Measurements from ENCODE around the gene MACF1.

MACF1 gene

GRCh38 chr1:39346872-39347271 lies 142.4 kb downstream of the MACF1 start:
- no peak for DNase-seq (ENCODE audit: extremely low spot score)
- ChIA-PET CTCF (no interaction called here), POLR2A (interaction anchor here (0.5 kb wide), 1 partner anchor 355 kb away, joined by 3 read pairs; no protein-coding TSS in a partner anchor)
- TF ChIP-seq ELF4 (IDR thresholded peaks at IDR 0.05) (no peak), LEF1 (IDR thresholded peaks at IDR 0.05; ENCODE audit: borderline replicate concordance) (no peak)

- TF ChIP-seq FOXM1 (IDR thresholded peaks at IDR 0.05; ENCODE audit: borderline replicate concordance): no peak
- no peak for TF ChIP-seq FOXK2 (IDR thresholded peaks at IDR 0.05)
- TF ChIP-seq ARNT (IDR thresholded peaks at IDR 0.05): no peak
- TF ChIP-seq SUZ12 (IDR thresholded peaks at IDR 0.05): no peak
- TF ChIP-seq TARDBP (IDR thresholded peaks at IDR 0.05): no peak
- no peak for TF ChIP-seq HDGF (IDR thresholded peaks at IDR 0.05; ENCODE audit: borderline replicate concordance)
- TF ChIP-seq FOXA1 (IDR thresholded peaks at IDR 0.05): no peak
- no peak for TF ChIP-seq NFRKB (IDR thresholded peaks at IDR 0.05)
- no peak for TF ChIP-seq LEF1 (IDR thresholded peaks at IDR 0.05; ENCODE audit: borderline replicate concordance)
- no peak for TF ChIP-seq CTBP1 (IDR thresholded peaks at IDR 0.05; ENCODE audit: borderline replicate concordance)
- no peak for TF ChIP-seq BHLHE40 (IDR thresholded peaks at IDR 0.05; ENCODE audit: borderline replicate concordance)
- TF ChIP-seq ZNF384 (IDR thresholded peaks at IDR 0.05): no peak
- TF ChIP-seq L3MBTL2 (conservative IDR thresholded peaks at IDR 0.05): no peak
- no peak for TF ChIP-seq SP1 (IDR thresholded peaks at IDR 0.05)
- TF ChIP-seq ELF4 (IDR thresholded peaks at IDR 0.05): no peak
- no peak for TF ChIP-seq PKNOX1 (IDR thresholded peaks at IDR 0.05)
- DNase-seq (ENCODE audit: extremely low spot score): no peak
- CTCF ChIA-PET: no interaction called here
- POLR2A ChIA-PET: interaction anchor here (1.0 kb wide), 1 partner anchor 143 kb away, joined by 3 read pairs; the partner anchor contains the start of gene MACF1
Observed at GRCh38 chr1:39348278-39348677, 143.8 kb downstream of the MACF1 start.

- TF ChIP-seq L3MBTL2 (conservative IDR thresholded peaks at IDR 0.05) (no peak), BHLHE40 (IDR thresholded peaks at IDR 0.05; ENCODE audit: borderline replicate concordance) (no peak), LEF1 (IDR thresholded peaks at IDR 0.05; ENCODE audit: borderline replicate concordance) (no peak), FOXK2 (IDR thresholded peaks at IDR 0.05) (no peak), FOXA1 (IDR thresholded peaks at IDR 0.05) (no peak), ARNT (IDR thresholded peaks at IDR 0.05) (no peak), ELF4 (IDR thresholded peaks at IDR 0.05) (no peak), ZNF384 (IDR thresholded peaks at IDR 0.05) (no peak), SUZ12 (IDR thresholded peaks at IDR 0.05) (no peak), FOXM1 (IDR thresholded peaks at IDR 0.05; ENCODE audit: borderline replicate concordance) (no peak), HDGF (IDR thresholded peaks at IDR 0.05; ENCODE audit: borderline replicate concordance) (no peak)
- ChIA-PET CTCF (interaction anchor here (0.5 kb wide), 1 partner anchor 18 kb away, joined by 3 read pairs; no protein-coding TSS in a partner anchor), POLR2A (no interaction called here)
- DNase-seq (ENCODE audit: extremely low spot score): no peak
Observed at GRCh38 chr1:39352881-39353280, 148.4 kb downstream of the MACF1 start.

GRCh38 chr1:39354572-39354971 lies 150.1 kb downstream of the MACF1 start:
- ChIA-PET CTCF (interaction anchor here (0.5 kb wide), 1 partner anchor 514 kb away, joined by 4 read pairs; no protein-coding TSS in a partner anchor), POLR2A (no interaction called here)
- no peak for DNase-seq (ENCODE audit: extremely low spot score)
- no peak for TF ChIP-seq FOXA1 (IDR thresholded peaks at IDR 0.05)
- no peak for TF ChIP-seq SUZ12 (IDR thresholded peaks at IDR 0.05)
- TF ChIP-seq LEF1 (IDR thresholded peaks at IDR 0.05; ENCODE audit: borderline replicate concordance): no peak
- no peak for TF ChIP-seq HDGF (IDR thresholded peaks at IDR 0.05; ENCODE audit: borderline replicate concordance)
- TF ChIP-seq CTBP1 (IDR thresholded peaks at IDR 0.05; ENCODE audit: borderline replicate concordance): no peak
- no peak for TF ChIP-seq FOXK2 (IDR thresholded peaks at IDR 0.05)
- TF ChIP-seq L3MBTL2 (conservative IDR thresholded peaks at IDR 0.05): no peak
- no peak for TF ChIP-seq ARNT (IDR thresholded peaks at IDR 0.05)
- TF ChIP-seq ELF4 (IDR thresholded peaks at IDR 0.05): no peak
- TF ChIP-seq TARDBP (IDR thresholded peaks at IDR 0.05): no peak
- no peak for TF ChIP-seq PKNOX1 (IDR thresholded peaks at IDR 0.05)
- no peak for TF ChIP-seq NFRKB (IDR thresholded peaks at IDR 0.05)
- no peak for TF ChIP-seq SP1 (IDR thresholded peaks at IDR 0.05)
- TF ChIP-seq ZNF384 (IDR thresholded peaks at IDR 0.05): no peak
- no peak for TF ChIP-seq BHLHE40 (IDR thresholded peaks at IDR 0.05; ENCODE audit: borderline replicate concordance)

- no peak for DNase-seq (ENCODE audit: extremely low spot score)
- ChIA-PET POLR2A (interaction anchor here (0.9 kb wide), 1 partner anchor 18 kb away, joined by 3 read pairs; no protein-coding TSS in a partner anchor), CTCF (no interaction called here)
- no peak for TF ChIP-seq ARNT (IDR thresholded peaks at IDR 0.05)
- no peak for TF ChIP-seq FOXA1 (IDR thresholded peaks at IDR 0.05)
- no peak for TF ChIP-seq L3MBTL2 (conservative IDR thresholded peaks at IDR 0.05)
- TF ChIP-seq ZNF384 (IDR thresholded peaks at IDR 0.05): no peak
- no peak for TF ChIP-seq FOXK2 (IDR thresholded peaks at IDR 0.05)
- TF ChIP-seq ELF4 (IDR thresholded peaks at IDR 0.05): no peak
- no peak for TF ChIP-seq TARDBP (IDR thresholded peaks at IDR 0.05)
- TF ChIP-seq FOXM1 (IDR thresholded peaks at IDR 0.05; ENCODE audit: borderline replicate concordance): no peak
- no peak for TF ChIP-seq NFRKB (IDR thresholded peaks at IDR 0.05)
- TF ChIP-seq CTBP1 (IDR thresholded peaks at IDR 0.05; ENCODE audit: borderline replicate concordance): no peak
- no peak for TF ChIP-seq HDGF (IDR thresholded peaks at IDR 0.05; ENCODE audit: borderline replicate concordance)
- no peak for TF ChIP-seq LEF1 (IDR thresholded peaks at IDR 0.05; ENCODE audit: borderline replicate concordance)
- no peak for TF ChIP-seq BHLHE40 (IDR thresholded peaks at IDR 0.05; ENCODE audit: borderline replicate concordance)
- no peak for TF ChIP-seq SUZ12 (IDR thresholded peaks at IDR 0.05)
- no peak for TF ChIP-seq SP1 (IDR thresholded peaks at IDR 0.05)
- no peak for TF ChIP-seq PKNOX1 (IDR thresholded peaks at IDR 0.05)
Observed at GRCh38 chr1:39358491-39358890, 154.0 kb downstream of the MACF1 start.

GRCh38 chr1:39359028-39359570 lies 154.6 kb downstream of the MACF1 start:
- ChIA-PET POLR2A (interaction anchor here (0.9 kb wide), 1 partner anchor 17 kb away, joined by 3 read pairs; no protein-coding TSS in a partner anchor), CTCF (interaction anchor here (0.5 kb wide), 1 partner anchor 7 kb away, joined by 3 read pairs; no protein-coding TSS in a partner anchor)
- no peak for TF ChIP-seq FOXA1 (IDR thresholded peaks at IDR 0.05)
- TF ChIP-seq NFRKB (IDR thresholded peaks at IDR 0.05): no peak
- no peak for TF ChIP-seq BHLHE40 (IDR thresholded peaks at IDR 0.05; ENCODE audit: borderline replicate concordance)
- TF ChIP-seq ARNT (IDR thresholded peaks at IDR 0.05): no peak
- no peak for TF ChIP-seq L3MBTL2 (conservative IDR thresholded peaks at IDR 0.05)
- TF ChIP-seq CTBP1 (IDR thresholded peaks at IDR 0.05; ENCODE audit: borderline replicate concordance): no peak
- DNase-seq (ENCODE audit: extremely low spot score): no peak

Measured in HEK293T (cell line).